Measurements from ENCODE around the gene ARID4A. TPM values are rescaled to one million over a fixed set of nuclear protein-coding genes. Genes with fewer than 3 reads are reported as not detected.
"Not testable (repeated sequence)": the region's sequence is repeated elsewhere in the genome, so short reads cannot be mapped to it uniquely, and the experiment has no call there.

ARID4A gene
- total RNA-seq, 4 donors from 2014 or later, result 22.9 to 66.0 (median 26.7) TPM

- no peak overlapping the region for H3K27ac ChIP-seq
- DNase-seq, result no peak
- no peaks in the 10 kb centered on the region for H3K4me1 ChIP-seq
- TF ChIP-seq CTCF (IDR thresholded peaks at IDR 0.05), result no peak
- TF ChIP-seq POLR2A (IDR thresholded peaks at IDR 0.05), result no peak
- H3K4me3 ChIP-seq, result no peak overlapping the region
- H3K36me3 ChIP-seq, result peaks cover 0 to 54% (median 0%) of the 10 kb centered on the region in 3 donors
- no peaks in the 10 kb centered on the region for H3K27me3 ChIP-seq
- no peaks in the 10 kb centered on the region for H3K9me3 ChIP-seq
Observed at GRCh38 chr14:58408681-58409215, 110.4 kb downstream of the ARID4A start.

GRCh38 chr14:58414845-58415244 is 116.5 kb downstream of the ARID4A start:
- no peak overlapping the region for H3K27ac ChIP-seq
- peaks cover 0 to 53% (median 0%) of the 10 kb centered on the region in 3 donors for H3K36me3 ChIP-seq
- no peaks in the 10 kb centered on the region for H3K27me3 ChIP-seq
- no peaks in the 10 kb centered on the region for H3K9me3 ChIP-seq
- TF ChIP-seq CTCF (IDR thresholded peaks at IDR 0.05), result no peak
- no peak for TF ChIP-seq POLR2A (IDR thresholded peaks at IDR 0.05)
- no peak for DNase-seq
- H3K4me1 ChIP-seq, result no peaks in the 10 kb centered on the region
- no peak overlapping the region for H3K4me3 ChIP-seq

GRCh38 chr14:58415636-58416547 is 117.5 kb downstream of the ARID4A start:
- no peak for TF ChIP-seq POLR2A (IDR thresholded peaks at IDR 0.05)
- TF ChIP-seq CTCF (IDR thresholded peaks at IDR 0.05), result no peak
- H3K4me3 ChIP-seq, result no peak overlapping the region
- H3K27ac ChIP-seq, result no peak overlapping the region
- no peaks in the 10 kb centered on the region for H3K9me3 ChIP-seq
- no peak for DNase-seq
- H3K4me1 ChIP-seq, result no peaks in the 10 kb centered on the region
- H3K36me3 ChIP-seq, result peaks cover 0 to 43% (median 0%) of the 10 kb centered on the region in 3 donors
- H3K27me3 ChIP-seq, result no peaks in the 10 kb centered on the region

- not testable (repeated sequence) for H3K9me3 ChIP-seq, H3K27me3 ChIP-seq, H3K4me1 ChIP-seq, DNase-seq, H3K27ac ChIP-seq, H3K4me3 ChIP-seq
- H3K36me3 ChIP-seq, result peaks cover 0 to 33% (median 0%) of the 10 kb centered on the region in 3 donors
Observed at GRCh38 chr14:58416934-58417333, 118.6 kb downstream of the ARID4A start.

Small RNA genes within 50 kb of the gene (small RNA-seq; reads per million reads assigned to genes)
- gene RNU6-341P, result 0 reads per million in 2 donors

Other genes starting within 250 kb of the ARID4A start
- gene ARMH4, start 146.3 kb upstream of the ARID4A start, total RNA-seq, result 1 to 10 TPM in 3 of 4 donors, under 1 TPM in 1; 0.18 to 3.2 (median 1.4) TPM
- gene ACTR10, start 98.4 kb upstream of the ARID4A start, total RNA-seq, result 10 to 100 TPM; 37.1 to 70.6 (median 44.9) TPM
- 100 to 1,000 TPM in 2 of 4 donors, 10 to 100 TPM in 2; 78.5 to 199 (median 112) TPM for gene PSMA3, start 53.7 kb upstream of the ARID4A start, total RNA-seq
- gene TOMM20L, start 97.4 kb downstream of the ARID4A start, total RNA-seq, result not detected
- gene TIMM9, start 129.0 kb downstream of the ARID4A start, total RNA-seq, result 10 to 100 TPM in 3 of 4 donors, 1 to 10 TPM in 1; 9.9 to 68.5 (median 16.0) TPM
- gene KIAA0586, start 129.2 kb downstream of the ARID4A start, total RNA-seq, result 10 to 100 TPM; 11.7 to 22.3 (median 19.3) TPM